Stimulated activated CD4-positive, alpha-beta T cell treated with anti-CD3 and anti-CD28 coated beads, Interleukin-15, amount 100 ng/mL, for 24 hours (primary cell): ENCODE results near the gene IQGAP1.
A peak's percentile ranks its signal among the peaks of the same experiment; 100 is the strongest.
"Not testable (repeated sequence)": the region's sequence is repeated elsewhere in the genome, so short reads cannot be mapped to it uniquely, and the experiment has no call there.

Experiments used
- DNase-seq: peaks from one replicate; pipeline ENCODE4 v3.0.0-alpha.2; 2020

Gene IQGAP1

DNA sequence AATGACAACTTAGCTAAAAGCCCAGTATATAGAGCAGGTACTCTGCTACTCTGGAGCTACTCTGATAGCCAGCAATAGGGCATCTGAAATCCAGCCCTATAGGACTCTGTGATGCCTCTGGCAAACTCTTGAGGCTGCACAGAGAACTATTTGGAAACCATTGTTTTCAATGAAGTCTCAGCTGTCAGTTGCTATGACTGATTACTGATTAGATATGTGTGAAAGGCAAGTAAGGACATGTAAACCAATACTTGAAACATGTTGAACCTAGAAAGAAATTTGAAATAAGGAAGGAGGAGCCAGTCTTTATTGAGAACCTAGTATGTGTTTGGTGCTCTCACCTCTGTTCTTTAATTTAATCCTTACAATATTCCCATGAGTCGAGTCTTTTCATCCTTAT is 101.5 kb downstream of the IQGAP1 start:
- DNase-seq = no peak

DNA sequence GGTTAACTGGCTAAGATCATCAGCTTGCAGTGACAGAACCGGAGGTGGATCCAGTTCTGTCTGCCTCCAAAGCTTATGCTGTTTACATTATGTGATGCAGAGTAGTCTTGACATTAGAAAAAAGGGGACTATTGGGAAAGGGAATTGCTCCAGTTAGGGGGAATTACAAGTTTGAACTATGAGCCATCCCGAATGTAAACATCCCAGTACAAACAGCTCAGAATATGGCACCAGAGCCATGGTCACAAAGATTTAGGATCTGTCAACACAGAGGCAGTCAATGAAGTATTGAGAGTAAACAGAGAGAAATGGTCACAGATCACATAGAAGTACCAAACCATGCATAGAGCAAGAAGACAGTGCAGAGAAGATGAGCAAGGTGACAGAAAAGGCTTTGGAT is 101.9 kb downstream of the IQGAP1 start:
- DNase-seq = no peak

DNA sequence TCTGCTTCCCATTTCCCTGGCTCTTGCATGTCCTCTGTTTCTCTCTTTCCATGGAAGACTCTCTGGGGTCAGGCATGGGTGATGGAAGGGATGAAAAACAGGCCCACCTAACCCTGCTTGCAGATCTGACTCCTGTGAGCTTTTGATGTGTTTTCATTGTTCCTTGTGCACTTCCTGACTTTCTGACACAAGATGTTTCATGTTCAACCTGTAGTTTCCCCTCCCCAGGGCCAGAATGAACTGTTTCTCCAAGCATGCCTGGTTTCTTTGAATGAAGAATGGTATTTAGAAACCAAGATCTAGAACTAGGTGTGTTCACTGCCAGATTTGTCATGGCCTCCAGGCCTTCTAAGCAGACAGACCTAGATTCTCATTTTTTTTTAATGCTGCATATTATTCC is 105.6 kb downstream of the IQGAP1 start:
- DNase-seq = no peak

GRCh38 chr15:90495067-90495466 is 107.0 kb downstream of the IQGAP1 start:
- DNase-seq = no peak

GRCh38 chr15:90496791-90497190 is 108.7 kb downstream of the IQGAP1 start:
- DNase-seq = no peak

- no peak for DNase-seq
Observed at GRCh38 chr15:90497376-90497775, 109.3 kb downstream of the IQGAP1 start.

GRCh38 chr15:90497912-90498311 is 109.9 kb downstream of the IQGAP1 start:
- no peak for DNase-seq

DNA sequence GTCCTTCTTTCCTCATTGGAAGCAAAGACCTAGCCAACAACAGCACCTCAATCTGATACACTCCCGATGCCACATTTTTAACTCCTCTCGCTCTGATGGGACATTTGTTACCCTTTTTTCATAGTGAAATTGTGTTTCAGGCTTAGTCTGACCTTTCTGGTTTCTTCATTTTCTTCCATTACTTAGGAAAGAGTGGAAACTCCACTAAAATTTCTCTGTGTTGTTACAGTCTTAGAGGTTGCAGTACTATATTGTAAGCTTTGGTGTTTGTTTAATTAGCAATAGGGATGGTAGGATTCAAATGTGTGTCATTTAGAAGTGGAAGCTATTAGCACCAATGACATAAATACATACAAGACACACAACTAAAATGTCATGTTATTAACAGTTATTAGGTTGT is 112.1 kb downstream of the IQGAP1 start:
- DNase-seq = no peak

- DNase-seq = no peak
Observed at GRCh38 chr15:90501898-90502297, 113.9 kb downstream of the IQGAP1 start.

- DNase-seq = not testable (repeated sequence)
Observed at GRCh38 chr15:90510781-90511180, 122.7 kb downstream of the IQGAP1 start.

DNA sequence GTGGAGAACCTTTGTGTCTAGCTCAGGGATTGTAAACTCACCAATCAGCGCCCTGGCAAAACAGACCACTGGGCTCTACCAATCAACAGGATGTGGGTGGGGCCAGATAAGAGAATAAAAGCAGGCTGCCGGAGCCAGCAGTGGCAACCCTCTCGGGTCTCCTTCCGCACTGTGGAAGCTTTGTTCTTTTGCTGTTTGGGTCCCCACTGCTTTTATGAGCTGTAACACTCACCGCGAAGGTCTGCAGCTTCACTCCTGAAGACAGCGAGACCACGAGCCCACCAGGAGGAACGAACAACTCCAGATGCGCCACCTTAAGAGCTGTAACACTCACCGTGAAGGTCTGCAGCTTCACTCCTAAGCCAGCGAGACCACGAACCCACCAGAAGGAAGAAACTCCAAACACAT is 123.2 kb downstream of the IQGAP1 start:
- peak; percentile 20 for DNase-seq

GRCh38 chr15:90512276-90512675 is 124.2 kb downstream of the IQGAP1 start:
- DNase-seq = no peak

DNA sequence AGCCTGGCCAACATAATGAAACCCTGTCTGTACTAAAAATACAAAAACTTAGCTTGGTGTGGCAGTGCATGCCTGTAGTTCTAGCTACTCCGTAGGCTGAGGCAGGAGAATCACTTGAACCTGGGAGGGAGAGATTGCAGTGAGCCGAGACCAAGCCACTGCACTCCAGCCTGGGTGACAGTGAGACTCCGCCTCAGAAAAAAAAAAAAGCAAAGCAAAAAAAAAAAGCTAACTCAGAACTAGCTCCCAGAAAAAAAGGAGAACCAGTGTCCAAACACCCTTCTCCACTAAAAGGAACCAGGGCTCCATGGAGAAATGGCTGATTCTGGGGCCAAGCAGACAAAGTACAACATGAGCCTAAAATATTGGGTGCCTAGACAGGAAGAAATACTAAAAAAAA is 124.9 kb downstream of the IQGAP1 start:
- DNase-seq = no peak

DNA sequence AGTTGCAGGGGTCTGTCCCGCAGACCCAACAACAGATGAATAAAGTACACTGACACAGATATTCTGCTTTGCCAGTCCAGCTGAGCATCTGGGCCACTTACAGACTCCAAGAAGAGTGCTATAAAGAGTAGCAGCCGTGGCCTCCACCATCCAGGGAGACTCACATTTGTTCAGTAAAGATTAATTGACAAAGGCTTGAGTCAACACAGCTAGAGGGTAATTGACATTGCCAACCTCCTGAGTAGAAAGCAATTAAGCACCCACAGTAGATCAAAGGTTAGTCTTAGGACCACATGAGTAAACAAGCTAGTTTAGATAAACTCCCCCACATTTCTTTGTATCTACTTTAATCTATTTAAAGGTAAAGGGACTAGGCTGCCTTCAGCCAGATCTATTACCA is 125.4 kb downstream of the IQGAP1 start:
- no peak for DNase-seq

GRCh38 chr15:90513893-90514292 is 125.9 kb downstream of the IQGAP1 start:
- not testable (repeated sequence) for DNase-seq

- DNase-seq = no peak
Observed at GRCh38 chr15:90519688-90520087, 131.6 kb downstream of the IQGAP1 start.

- no peak for DNase-seq
Observed at GRCh38 chr15:90520365-90520764, 132.3 kb downstream of the IQGAP1 start.

GRCh38 chr15:90523373-90523772 is 135.3 kb downstream of the IQGAP1 start:
- no peak for DNase-seq

GRCh38 chr15:90524018-90524803 is 136.2 kb downstream of the IQGAP1 start:
- DNase-seq = not testable (repeated sequence)

GRCh38 chr15:90529011-90529370 is 140.9 kb downstream of the IQGAP1 start:
- no peak for DNase-seq

DNA sequence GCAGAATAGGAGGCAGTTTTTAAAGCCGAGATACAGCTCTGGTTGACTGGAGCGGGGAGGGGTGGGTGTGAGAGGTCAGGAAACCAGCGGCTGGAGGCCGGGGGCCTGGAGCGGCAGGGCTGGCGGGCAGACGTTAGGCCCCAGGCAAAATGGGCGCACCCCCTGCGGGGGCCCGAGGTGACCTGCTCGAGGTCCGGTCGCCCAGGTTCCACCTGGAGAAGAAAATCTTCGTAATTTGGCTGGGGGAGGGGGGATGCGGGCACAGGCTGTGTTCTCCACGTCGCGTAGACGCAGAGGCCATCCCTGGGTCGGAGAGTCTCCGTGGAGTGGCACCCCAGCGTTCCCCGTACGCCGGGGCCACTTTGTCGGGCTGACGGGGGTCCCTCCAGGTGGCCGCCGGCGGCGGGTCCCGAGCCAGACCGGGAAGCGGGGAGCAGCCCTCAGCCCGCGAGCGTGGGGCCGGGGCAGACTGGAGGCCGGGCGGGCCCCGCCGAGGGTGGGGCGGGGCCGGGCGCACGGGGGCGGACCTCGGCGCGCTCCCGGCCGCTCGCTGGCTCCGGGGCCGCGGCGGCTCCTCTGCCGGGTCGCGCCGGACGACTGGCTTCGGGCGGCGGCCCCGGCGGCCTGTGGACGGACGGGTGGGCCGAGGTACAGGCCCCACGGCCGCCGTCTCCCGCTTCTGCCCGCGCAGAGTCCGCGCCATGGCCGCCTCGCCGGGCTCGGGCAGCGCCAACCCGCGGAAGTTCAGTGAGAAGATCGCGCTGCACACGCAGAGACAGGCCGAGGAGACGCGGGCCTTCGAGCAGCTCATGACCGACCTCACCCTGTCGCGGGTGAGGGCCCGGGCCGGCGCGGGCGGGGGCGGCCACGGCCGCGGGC is 141.6 kb downstream of the IQGAP1 start, which contains the start of gene CRTC3:
CRTC3 (plus strand) TSS at position 553 of the 879 bp plus-strand sequence; CDS start at position 702, 149 bp downstream.
- DNase-seq = peak; percentile 66

DNA sequence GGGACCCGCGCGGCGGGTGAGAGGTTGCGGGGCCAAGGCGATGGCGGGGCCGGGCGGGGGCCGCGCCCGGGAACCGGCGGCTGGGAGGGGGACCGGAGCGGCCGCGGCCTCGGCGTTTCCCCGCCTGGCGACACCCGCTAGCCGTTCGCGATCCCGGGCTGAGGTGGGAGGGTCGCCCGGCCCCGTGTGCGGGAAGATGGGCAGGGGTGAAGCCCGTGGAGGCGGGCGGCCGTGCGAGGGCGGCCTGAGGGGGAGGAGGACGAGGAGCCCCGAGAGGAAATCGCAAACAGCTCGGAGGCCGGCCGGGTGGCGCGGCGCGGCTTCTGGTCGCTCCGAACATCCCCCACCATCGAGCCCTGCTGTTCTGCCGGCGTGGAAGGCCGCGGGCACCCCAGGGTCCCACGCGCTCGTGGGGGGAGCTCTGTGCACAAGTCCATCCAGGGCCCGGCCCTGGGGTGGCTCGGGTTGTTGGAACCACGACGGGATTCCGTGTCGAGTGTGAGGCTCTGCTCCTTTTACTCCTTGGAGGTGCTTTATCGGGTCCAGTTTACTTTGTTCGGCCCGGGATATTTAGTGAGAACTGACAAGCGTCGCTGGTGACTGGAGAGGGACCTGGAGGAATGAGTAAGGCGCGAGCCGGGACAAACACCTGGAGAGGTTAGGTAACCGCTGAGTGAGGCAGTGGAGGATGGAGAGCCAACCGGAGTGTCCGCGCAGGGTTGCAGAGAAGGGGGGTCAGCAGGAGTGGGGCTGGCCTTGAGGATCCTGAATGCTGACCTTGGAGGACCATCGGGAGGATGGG is 142.4 kb downstream of the IQGAP1 start:
- peak; percentile 67 for DNase-seq

DNA sequence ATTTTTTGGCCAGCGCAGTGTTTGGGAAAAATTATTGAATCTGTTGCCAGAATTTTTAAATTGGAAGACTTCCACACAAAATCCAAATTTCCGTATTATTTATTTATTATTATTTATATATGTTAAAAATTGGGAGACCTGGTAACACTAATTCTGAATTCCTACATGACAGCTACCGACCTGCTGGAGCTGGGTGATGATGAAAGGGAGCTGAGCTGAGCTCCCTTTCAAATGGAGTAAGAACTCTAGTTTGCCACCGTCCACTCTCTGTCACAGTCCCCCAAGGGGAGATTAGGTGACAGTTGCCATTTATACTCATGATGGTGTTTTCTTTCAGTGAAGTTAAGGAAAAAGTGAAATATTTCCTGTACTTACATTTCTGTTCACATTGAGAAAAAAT is 143.1 kb downstream of the IQGAP1 start:
- no peak for DNase-seq
